Activated CD4-positive, CD25-positive, alpha-beta regulatory T cell treated with anti-CD3 and anti-CD28 coated beads, Interleukin-2, amount 50 U/mL, for 24 hours (primary cell): ENCODE measurements around the gene ATP10B.
"Not testable (repeated sequence)": the region's sequence is repeated elsewhere in the genome, so short reads cannot be mapped to it uniquely, and the experiment has no call there.

Experiments used
- ATAC-seq, 2 donors: fragments of 150-1000 bp; cut with Tn5 transposase; one replicate each; pipeline ENCODE4 v1.10.0; 2021; ENCODE audit warnings: mild to moderate bottlenecking in 1 of 2, moderate library complexity in 1 of 2

ATP10B gene

DNA sequence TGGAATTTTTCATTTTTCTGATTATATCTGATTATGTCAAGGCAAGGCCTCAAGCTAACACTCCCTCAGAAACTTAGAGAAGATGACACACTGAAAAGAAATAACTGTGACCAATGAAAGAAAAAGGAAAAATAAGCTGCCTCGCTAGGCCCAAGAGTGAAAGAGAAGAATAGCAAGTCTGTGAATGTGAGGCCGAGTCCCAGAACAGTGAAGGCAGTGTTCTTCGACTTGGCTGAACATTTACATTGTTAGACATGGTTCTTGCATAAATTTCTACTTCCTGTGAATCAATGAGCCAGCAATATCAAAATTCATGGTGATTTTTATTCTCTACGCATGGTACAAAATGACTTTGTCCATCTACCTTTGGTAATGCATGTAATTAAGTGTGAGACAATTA lies at the start of gene ATP10B:
Gene ATP10B, minus strand, starts transcription at position 163 of the 400 bp plus-strand sequence. CDS start 164,137 bp downstream, outside the sequence.
- no peak for ATAC-seq

DNA sequence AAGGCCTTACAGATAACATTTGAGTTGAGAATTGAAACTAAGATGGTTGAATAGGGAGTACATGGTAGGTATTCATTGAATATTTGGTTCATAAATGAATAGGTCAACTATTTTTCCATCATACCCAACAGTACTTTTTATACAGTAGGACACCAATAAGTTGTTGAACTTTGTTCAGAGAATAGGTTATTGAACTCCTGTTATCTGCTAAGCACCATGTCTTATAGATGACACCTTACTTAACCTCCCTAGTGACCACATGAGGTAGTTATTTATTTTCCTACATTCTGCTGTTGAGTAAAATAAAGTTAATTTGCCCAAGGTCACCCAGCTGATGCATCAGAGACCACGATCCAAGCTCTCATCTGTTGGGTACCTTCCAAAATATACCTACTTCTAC lies 49.6 kb upstream of the ATP10B start:
- no peak for ATAC-seq

- no peak for ATAC-seq
Measured at GRCh38 chr5:160899735-160900134, 47.7 kb upstream of the ATP10B start.

- ATAC-seq: not testable (repeated sequence)
Measured at GRCh38 chr5:160893180-160893964, 41.4 kb upstream of the ATP10B start.

DNA sequence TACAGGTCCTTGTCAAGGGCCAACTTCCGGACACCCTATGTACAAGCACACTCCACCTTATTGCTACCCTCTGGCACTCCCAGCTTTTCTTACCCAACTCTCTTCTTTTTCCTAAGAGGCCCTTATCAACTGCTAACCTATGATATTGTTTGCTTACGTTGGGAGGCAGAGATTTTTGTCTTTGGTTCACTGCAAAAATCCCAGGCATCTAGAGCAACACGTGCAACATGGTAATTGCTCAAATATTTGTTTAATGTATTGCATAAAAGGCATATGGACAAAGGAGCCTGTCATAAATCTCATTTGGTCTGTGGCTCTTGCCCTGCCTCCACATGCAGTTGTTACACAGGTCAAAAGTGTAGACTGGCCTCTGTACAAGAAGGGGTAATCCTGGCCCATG lies 35.8 kb upstream of the ATP10B start:
- ATAC-seq: no peak

DNA sequence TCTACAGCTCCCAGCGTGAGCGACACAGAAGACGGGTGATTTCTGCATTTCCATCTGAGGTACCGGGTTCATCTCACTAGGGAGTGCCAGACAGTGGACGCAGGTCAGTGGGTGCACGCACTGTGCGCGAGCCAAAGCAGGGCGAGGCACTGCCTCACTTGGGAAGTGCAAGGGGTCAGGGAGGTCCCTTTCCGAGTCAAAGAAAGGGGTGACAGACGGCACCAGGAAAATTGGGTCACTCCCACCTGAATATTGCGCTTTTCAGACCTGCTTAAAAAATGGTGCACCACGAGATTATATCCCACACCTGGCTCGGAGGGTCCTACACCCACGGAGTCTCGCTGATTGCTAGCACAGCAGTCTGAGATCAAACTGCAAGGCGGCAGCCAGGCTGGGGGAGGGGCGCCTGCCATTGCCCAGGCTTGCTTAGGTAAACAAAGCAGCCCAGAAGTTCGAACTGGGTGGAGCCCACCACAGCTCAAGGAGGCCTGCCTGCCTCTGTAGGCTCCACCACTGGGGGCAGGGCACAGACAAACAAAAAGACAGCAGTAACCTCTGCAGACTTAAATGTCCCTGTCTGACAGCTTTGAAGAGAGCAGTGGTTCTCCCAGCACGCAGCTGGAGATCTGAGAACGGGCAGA lies 21.7 kb upstream of the ATP10B start:
- not testable (repeated sequence) for ATAC-seq

DNA sequence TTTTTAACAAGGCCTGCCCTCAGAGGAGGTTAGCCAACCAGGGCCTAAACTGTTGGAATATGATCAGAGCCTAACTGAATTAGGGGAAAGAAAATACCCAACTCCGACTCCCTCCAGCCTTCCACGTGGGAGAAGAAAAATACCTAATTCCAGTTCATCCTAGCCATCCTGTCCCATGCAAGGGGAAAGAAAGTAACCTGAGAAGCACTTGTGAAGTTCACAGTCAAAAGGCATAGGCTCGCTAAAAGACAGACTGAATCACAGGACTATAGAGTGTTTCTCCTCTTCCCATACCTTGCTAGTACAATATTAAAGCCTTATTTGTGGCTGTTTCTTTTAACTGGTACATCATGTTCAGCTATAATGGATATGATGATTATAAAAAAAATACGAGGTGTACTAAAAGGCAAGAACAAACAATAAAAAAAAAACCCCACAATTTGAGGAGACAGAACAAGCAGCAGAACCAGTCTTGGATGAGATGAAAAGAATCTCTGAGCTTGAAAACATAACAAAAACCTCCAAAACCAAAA lies 18.0 kb upstream of the ATP10B start:
- ATAC-seq: no peak

- no peak for ATAC-seq
Measured at GRCh38 chr5:160867976-160868375, 16.0 kb upstream of the ATP10B start.

GRCh38 chr5:160851451-160851850 lies 560 bp downstream of the ATP10B start:
- ATAC-seq: no peak

GRCh38 chr5:160850421-160850820 lies 1.6 kb downstream of the ATP10B start:
- no peak for ATAC-seq

DNA sequence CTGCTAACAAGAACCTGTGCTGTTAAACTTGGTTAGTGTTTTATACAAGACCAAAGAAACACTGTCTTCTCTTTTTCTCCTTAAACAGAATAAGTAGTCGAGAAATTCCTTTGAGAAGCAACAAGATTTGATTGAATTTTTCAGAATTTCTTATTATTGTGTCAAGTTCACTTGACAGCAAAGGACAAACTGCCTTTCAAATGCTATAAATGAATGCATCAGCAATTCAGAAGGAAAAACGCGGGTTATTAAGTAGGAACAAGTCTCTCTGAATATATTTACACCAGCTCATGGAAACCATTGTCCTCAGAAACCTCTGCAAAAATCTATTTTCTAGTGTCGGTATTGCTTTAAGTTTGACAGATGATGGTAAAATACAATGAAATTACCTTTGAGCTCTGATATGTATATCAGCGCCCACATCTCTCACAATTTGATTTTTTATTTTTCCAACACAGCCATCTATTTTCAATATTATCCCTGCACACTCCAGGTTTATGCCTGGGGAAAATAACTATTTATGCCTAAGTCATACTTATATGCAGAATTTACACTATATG lies 4.4 kb downstream of the ATP10B start:
- no peak for ATAC-seq

DNA sequence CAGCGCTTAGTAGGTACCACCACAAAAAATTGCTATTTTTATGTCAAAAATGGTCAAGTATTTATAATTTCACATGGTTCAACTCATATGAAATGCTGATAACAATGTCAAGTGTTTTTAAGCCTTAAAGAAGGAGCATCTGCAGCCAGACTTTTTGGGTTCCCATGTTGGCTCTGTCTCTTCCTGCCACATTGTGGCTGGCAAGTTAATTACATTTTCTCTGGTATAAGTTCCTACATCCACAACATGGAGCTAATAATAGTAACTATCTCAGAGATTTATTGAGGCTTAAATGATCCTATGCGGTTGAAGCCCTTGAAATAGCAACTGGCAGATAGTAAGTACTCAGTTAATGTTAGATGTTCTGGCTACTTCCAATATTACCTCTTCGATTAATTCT lies 5.4 kb downstream of the ATP10B start:
- no peak for ATAC-seq

GRCh38 chr5:160844177-160844576 lies 7.8 kb downstream of the ATP10B start:
- ATAC-seq: no peak

- no peak for ATAC-seq
Measured at GRCh38 chr5:160843240-160843639, 8.8 kb downstream of the ATP10B start.

DNA sequence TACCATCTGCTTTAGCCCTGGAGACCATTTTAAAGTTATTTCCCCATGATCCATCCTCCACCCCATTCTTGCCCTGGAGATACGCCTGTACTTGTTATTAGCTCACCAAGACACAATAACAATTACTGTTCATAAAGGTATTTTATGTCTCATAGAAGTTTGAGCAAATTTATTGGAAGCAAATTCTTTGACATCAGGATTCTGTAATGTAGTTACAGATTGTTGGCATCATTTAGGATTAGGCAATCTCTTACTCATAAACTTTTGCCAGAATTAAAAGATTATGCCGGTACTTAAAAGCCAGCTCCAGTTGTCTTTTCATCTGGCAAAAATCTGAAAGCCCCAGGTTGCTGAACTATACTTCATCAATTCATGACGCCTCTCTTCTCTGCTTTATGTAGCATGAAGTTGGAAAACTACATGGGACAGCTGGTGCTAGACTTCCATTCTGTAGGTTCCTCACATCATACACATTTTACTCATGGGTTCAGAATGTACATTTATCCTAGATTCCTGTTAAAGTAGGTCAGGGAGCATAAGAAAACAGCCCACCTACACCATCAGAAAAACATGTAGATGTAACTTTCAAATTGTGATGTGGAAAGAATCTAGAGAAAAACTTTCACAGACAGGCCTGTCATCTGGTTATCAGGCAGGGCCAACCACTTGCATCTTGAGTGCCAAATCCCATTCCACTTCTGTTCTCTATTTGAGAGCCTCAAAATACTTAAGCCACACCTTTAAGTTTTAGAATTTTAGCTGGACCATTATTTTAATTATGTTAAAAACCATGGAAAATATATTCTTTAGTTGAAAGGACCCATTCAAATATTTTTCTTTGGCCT lies 14.0 kb downstream of the ATP10B start:
- no peak for ATAC-seq

DNA sequence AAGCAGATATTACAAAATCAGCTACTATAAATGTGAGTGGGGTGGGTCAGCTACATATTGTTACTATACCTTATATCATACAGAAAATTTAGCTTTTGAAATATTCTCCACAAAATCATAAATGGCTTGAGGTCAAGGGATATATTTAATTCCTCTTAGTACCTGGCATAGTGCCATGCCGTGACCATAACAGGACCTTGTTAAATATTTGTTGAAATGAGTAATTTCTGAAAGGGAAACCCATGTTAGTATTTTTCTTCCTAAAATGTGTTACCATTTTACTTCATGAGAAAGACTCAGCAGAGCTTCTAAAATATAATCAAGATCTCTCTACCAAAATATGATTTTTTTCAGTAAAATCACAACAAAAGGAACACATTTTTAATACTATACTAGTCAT lies 14.8 kb downstream of the ATP10B start:
- ATAC-seq: no peak

GRCh38 chr5:160835818-160836528 lies 16.0 kb downstream of the ATP10B start:
- no peak for ATAC-seq

DNA sequence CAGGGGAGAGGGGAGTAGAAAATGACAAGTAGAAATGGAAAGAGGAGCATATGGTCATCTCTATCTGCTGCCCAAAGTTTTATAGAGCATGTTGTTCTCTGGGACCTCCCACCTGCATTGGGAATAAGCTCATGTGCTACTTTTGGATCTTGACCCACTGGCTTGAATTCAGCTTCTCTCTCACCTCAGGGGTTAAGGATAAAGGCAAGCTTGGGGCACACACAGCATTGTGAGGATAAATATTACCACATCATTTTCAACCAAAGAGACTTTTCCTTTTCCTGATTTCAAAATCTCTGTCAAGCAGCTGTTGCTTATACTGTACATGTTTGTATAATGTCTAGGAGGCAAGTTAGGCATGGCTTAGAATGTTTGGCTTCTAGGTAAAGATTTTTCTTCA lies 16.6 kb downstream of the ATP10B start:
- ATAC-seq: no peak

DNA sequence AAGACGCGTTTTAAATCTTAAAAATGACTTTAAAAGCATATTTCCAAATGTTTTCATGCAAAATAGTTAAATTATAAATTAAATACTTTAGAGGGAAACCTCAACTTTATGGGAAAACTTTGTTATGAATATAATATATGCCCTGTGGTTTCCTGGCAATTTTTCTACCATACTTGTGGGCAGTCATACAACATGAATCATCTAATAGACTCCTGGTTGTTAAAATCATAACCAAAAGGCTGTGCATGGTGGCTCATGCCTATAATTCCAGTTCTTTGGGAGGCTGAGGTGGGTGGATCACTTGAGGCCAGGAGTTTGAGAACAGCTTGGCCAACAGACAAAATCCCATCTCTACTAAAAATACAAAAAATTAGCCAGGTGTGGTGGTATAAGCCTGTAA lies 18.2 kb downstream of the ATP10B start:
- no peak for ATAC-seq

GRCh38 chr5:160831801-160832200 lies 20.2 kb downstream of the ATP10B start:
- no peak for ATAC-seq

GRCh38 chr5:160824301-160825001 lies 27.6 kb downstream of the ATP10B start:
- ATAC-seq: no peak

DNA sequence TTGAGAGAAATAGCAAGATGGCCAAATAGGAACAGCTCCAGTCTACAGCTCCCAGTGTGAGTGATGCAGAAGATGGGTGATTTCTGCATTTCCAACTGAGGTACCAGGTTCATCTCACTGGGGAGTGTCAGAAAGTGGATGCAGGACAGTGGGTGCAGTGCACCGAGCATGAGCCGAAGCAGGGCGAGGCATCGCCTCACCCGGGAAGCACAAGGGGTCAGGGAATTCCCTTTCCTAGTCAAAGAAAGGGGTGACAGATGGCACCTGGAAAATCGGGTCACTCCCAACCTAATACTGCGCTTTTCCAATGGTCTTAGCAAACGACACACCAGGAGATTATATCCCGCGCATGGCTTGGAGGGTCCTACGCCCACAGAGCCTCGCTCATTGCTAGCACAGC lies 39.0 kb downstream of the ATP10B start:
- ATAC-seq: not testable (repeated sequence)
